Osteocyte (in vitro differentiated cells): ENCODE data around the gene CYP19A1. TPM values are rescaled to one million over a fixed set of nuclear protein-coding genes. Genes with fewer than 3 reads are reported as not detected.

ENCODE experiments used
- DNase-seq: peaks from one replicate; pipeline ENCODE4 v3.0.0; 2021; ENCODE audit warnings: mixed read lengths; ENCODE audit not compliant: unreplicated experiment; ENCODE audit errors: extremely low spot score
- H3K27ac Mint-ChIP-seq: one replicate; pipeline ENCODE4 v1.8.0; 2021; ENCODE audit warnings: mild to moderate bottlenecking, mixed read lengths; ENCODE audit not compliant: unreplicated experiment
- H3K27me3 Mint-ChIP-seq: one replicate; pipeline ENCODE4 v1.8.0; 2021; ENCODE audit warnings: mixed read lengths; ENCODE audit not compliant: unreplicated experiment
- H3K36me3 Mint-ChIP-seq: one replicate; pipeline ENCODE4 v1.8.0; 2021; ENCODE audit warnings: mixed read lengths; ENCODE audit not compliant: unreplicated experiment
- H3K4me1 Mint-ChIP-seq: one replicate; pipeline ENCODE4 v1.8.0; 2021; ENCODE audit warnings: mixed read lengths; ENCODE audit not compliant: unreplicated experiment
- H3K4me3 Mint-ChIP-seq: one replicate; pipeline ENCODE4 v1.8.0; 2021; ENCODE audit warnings: mild to moderate bottlenecking, moderate library complexity, mixed read lengths; ENCODE audit not compliant: unreplicated experiment
- H3K9me3 Mint-ChIP-seq: one replicate; pipeline ENCODE4 v1.8.0; 2021; ENCODE audit warnings: mixed read lengths; ENCODE audit not compliant: unreplicated experiment
- CTCF ChIP-seq: fragments of 200-600 bp; sonication (generic); IDR thresholded peaks from 2 replicates; pipeline ENCODE4 v1.5.0; 2021; ENCODE audit warnings: antibody characterized with exemption, mild to moderate bottlenecking, moderate library complexity
- total RNA-seq: library from RNA; stranded (reverse); gene quantifications from 2 replicates; pipeline ENCODE4 v1.2.1, GENCODE V29; 2021

CYP19A1 gene
- total RNA-seq, 1 donor from 2014 or later, result not detected

GRCh38 chr15:51315726-51316125 lies 22.7 kb downstream of the CYP19A1 start:
- H3K9me3 Mint-ChIP-seq, result no peaks in the 10 kb centered on the region
- H3K4me1 Mint-ChIP-seq, result no peaks in the 10 kb centered on the region
- H3K36me3 Mint-ChIP-seq, result no peaks in the 10 kb centered on the region
- no peak for DNase-seq
- no peak for TF ChIP-seq CTCF
- H3K4me3 Mint-ChIP-seq, result no peak overlapping the region
- H3K27me3 Mint-ChIP-seq, result peaks cover 32% of the 10 kb centered on the region
- H3K27ac Mint-ChIP-seq, result no peak overlapping the region

- no peaks in the 10 kb centered on the region for H3K9me3 Mint-ChIP-seq
- no peak overlapping the region for H3K27ac Mint-ChIP-seq
- no peak overlapping the region for H3K4me3 Mint-ChIP-seq
- H3K36me3 Mint-ChIP-seq, result no peaks in the 10 kb centered on the region
- no peak for DNase-seq
- no peaks in the 10 kb centered on the region for H3K4me1 Mint-ChIP-seq
- TF ChIP-seq CTCF, result no peak
- peaks cover 33% of the 10 kb centered on the region for H3K27me3 Mint-ChIP-seq
These were observed 23.7 kb downstream of the CYP19A1 start for GRCh38 chr15:51314391-51315337.

- TF ChIP-seq CTCF, result no peak
These were observed 24.6 kb downstream of the CYP19A1 start for GRCh38 chr15:51313644-51314280.

GRCh38 chr15:51313074-51313393 lies 25.4 kb downstream of the CYP19A1 start:
- Mint-ChIP-seq H3K4me3 (no peak overlapping the region), H3K9me3 (no peaks in the 10 kb centered on the region), H3K27ac (no peak overlapping the region), H3K36me3 (no peaks in the 10 kb centered on the region), H3K27me3 (peaks cover 34% of the 10 kb centered on the region), H3K4me1 (no peaks in the 10 kb centered on the region)
- DNase-seq, result no peak
- no peak for TF ChIP-seq CTCF

More at GRCh38 chr15:51313644-51314280, 24.6 kb downstream of the CYP19A1 start:
- Mint-ChIP-seq H3K4me1 (no peaks in the 10 kb centered on the region), H3K4me3 (no peak overlapping the region), H3K36me3 (no peaks in the 10 kb centered on the region), H3K9me3 (no peaks in the 10 kb centered on the region), H3K27ac (no peak overlapping the region), H3K27me3 (peaks cover 29% of the 10 kb centered on the region)
- no peak for DNase-seq
